SK-N-SH (cell line): ENCODE data around the gene LRRC36. TPM values are rescaled to one million over a fixed set of nuclear protein-coding genes. Genes with fewer than 3 reads are reported as not detected.

Experiments
- CTCF ChIA-PET: fragments of 300-600, 350-600 bp; formaldehyde crosslinking; extraction: SDS; loops from one replicate; lab custom pipeline; 2021; lab: Yijun Ruan, JAX
- POLR2A ChIA-PET: fragments of 350-600 bp; sonication (Branson Sonifier 250); formaldehyde crosslinking; extraction: SDS; loops from one replicate; lab custom pipeline; 2020; ENCODE audit warnings: antibody characterized with exemption, inconsistent platforms; lab: Yijun Ruan, JAX
- DNase-seq: peaks from one replicate; pipeline ENCODE4 v3.0.0; 2012
- H2AFZ ChIP-seq: fragments of 200-600 bp; sonication (generic); 2 replicates; pipeline ENCODE4 v1.8.1; 2016; ENCODE audit warnings: antibody characterized with exemption, mild to moderate bottlenecking, low read depth
- H3F3A ChIP-seq: fragments of 200-600 bp; sonication (generic); replicated peaks from 2 replicates; pipeline ENCODE3; 2016; ENCODE audit warnings: antibody characterized with exemption, mild to moderate bottlenecking; ENCODE audit not compliant: insufficient read depth
- H3K27ac ChIP-seq, 2 experiments: fragments of 200-500 bp in 1 of 2; fragments of 200-600 bp in 1 of 2; sonication (Bioruptor generic) in 1 of 2; sonication (generic), shearing (Covaris generic) in 1 of 2; 2 replicates each; pipeline versions ENCODE4 v1.5.1 to v1.6.1; 2014 to 2016; ENCODE audit warnings: low read depth in 2 of 2, inconsistent platforms in 1 of 2, low read length in 1 of 2, mild to moderate bottlenecking in 1 of 2, mixed read lengths in 1 of 2
- H3K27me3 ChIP-seq: fragments of 200-600 bp; sonication (generic), shearing (Covaris generic); 2 replicates; pipeline ENCODE4 v1.6.1; 2016; ENCODE audit warnings: mixed run types; ENCODE audit not compliant: insufficient read depth
- H3K36me3 ChIP-seq, 2 experiments: fragments of 200-500 bp in 1 of 2; fragments of 200-600 bp in 1 of 2; sonication (Bioruptor generic) in 1 of 2; sonication (generic) in 1 of 2; replicated peaks in 1 of 2; 2 replicates each; pipeline versions ENCODE3 to v1.5.1; 2014 to 2016; ENCODE audit warnings: low read length in 1 of 2, mild to moderate bottlenecking in 1 of 2; ENCODE audit not compliant: insufficient read depth in 2 of 2, control insufficient read depth in 1 of 2
- H3K4me1 ChIP-seq, 2 experiments: fragments of 200-500 bp in 1 of 2; fragments of 200-600 bp in 1 of 2; sonication (Bioruptor generic) in 1 of 2; sonication (generic), shearing (Covaris generic) in 1 of 2; 2 replicates each; pipeline versions ENCODE4 v1.5.1 to v1.6.1; 2014 to 2016; ENCODE audit warnings: low read depth in 1 of 2, low read length in 1 of 2, mixed run types in 1 of 2; ENCODE audit not compliant: insufficient read depth in 2 of 2, control insufficient read depth in 1 of 2
- H3K4me2 ChIP-seq: fragments of 200-600 bp; sonication (generic), shearing (Covaris generic); 2 replicates; pipeline ENCODE4 v1.6.1; 2017; ENCODE audit warnings: mixed run types
- H3K4me3 ChIP-seq, 2 experiments: fragments of 200-500 bp in 1 of 2; fragments of 200-600 bp in 1 of 2; sonication (Bioruptor generic) in 1 of 2; sonication (generic), shearing (Covaris generic) in 1 of 2; 2 replicates each; pipeline versions ENCODE4 v1.5.1 to v1.8.1; 2014 to 2016; ENCODE audit warnings: low read depth in 2 of 2, inconsistent platforms in 1 of 2, low read length in 1 of 2, mild to moderate bottlenecking in 1 of 2, mixed read lengths in 1 of 2, moderate library complexity in 1 of 2
- H3K79me2 ChIP-seq: fragments of 200-600 bp; sonication (generic); 2 replicates; pipeline ENCODE4 v1.8.1; 2017; ENCODE audit warnings: mild to moderate bottlenecking; ENCODE audit not compliant: insufficient read depth
- H3K9ac ChIP-seq: fragments of 200-600 bp; sonication (generic); 2 replicates; pipeline ENCODE4 v1.6.1; 2017; ENCODE audit warnings: mixed run types
- H3K9me2 ChIP-seq: fragments of 200-600 bp; sonication (generic); 2 replicates; pipeline ENCODE4 v1.6.1; 2017; ENCODE audit warnings: mixed run types
- H3K9me3 ChIP-seq: fragments of 200-600 bp; sonication (generic); 2 replicates; pipeline ENCODE4 v1.6.1; 2017; ENCODE audit warnings: mixed run types, mild to moderate bottlenecking, moderate library complexity
- H4K20me1 ChIP-seq: fragments of 200-600 bp; sonication (generic); 2 replicates; pipeline ENCODE4 v1.6.1; 2017; ENCODE audit warnings: mild to moderate bottlenecking, mixed run types; ENCODE audit not compliant: insufficient read depth
- FOSL2 ChIP-seq: IDR thresholded peaks from 2 replicates; pipeline ENCODE4 v1.4.0; 2012; ENCODE audit warnings: low read depth, mild to moderate bottlenecking, moderate library complexity, borderline replicate concordance
- POLR2AphosphoS5 ChIP-seq: IDR thresholded peaks from 2 replicates; pipeline ENCODE4 v1.6.1; 2012; ENCODE audit warnings: low read depth, low read length
- RAD21 ChIP-seq: IDR thresholded peaks from 2 replicates; pipeline ENCODE4 v1.6.1; 2012; ENCODE audit warnings: mild to moderate bottlenecking, low read length
- REST ChIP-seq: IDR thresholded peaks from 2 replicates; pipeline ENCODE4 v1.6.1; 2012; ENCODE audit warnings: mild to moderate bottlenecking, low read depth, low read length, moderate library complexity
- USF2 ChIP-seq: fragments of 150-350 bp; IDR thresholded peaks from 2 replicates; pipeline ENCODE4 v1.6.1; 2017; ENCODE audit warnings: antibody characterized with exemption, low read length, low read depth, borderline replicate concordance
- YY1 ChIP-seq: IDR thresholded peaks from 2 replicates; pipeline ENCODE4 v1.4.0; 2012; ENCODE audit warnings: low read depth, mild to moderate bottlenecking
- ZBTB33 ChIP-seq: IDR thresholded peaks from 2 replicates; pipeline ENCODE4 v1.4.0; 2012; ENCODE audit warnings: low read depth, borderline replicate concordance
- WGBS: methylation state at CpG from one replicate; pipeline ENCODE4 v1.1.6; 2017; ENCODE audit warnings: low lambda C conversion rate; 5-methylcytosine and 5-hydroxymethylcytosine counted together
- polyA plus RNA-seq, 3 experiments: library from polyadenylated mRNA; depleted of rRNA; stranded (reverse); fragments of >200 nt; gene quantifications; 2 replicates each; pipeline ENCODE4 v1.2.3, GENCODE V29; 2012

LRRC36 gene
- polyA plus RNA-seq, 1 of the 3 experiments (the other 2 are of a cell fraction) = 0.92 TPM

- CTCF ChIA-PET = interaction anchor here (1.1 kb wide), 2 partner anchors 31 to 70 kb away, joined by 3 read pairs; no protein-coding TSS in a partner anchor
- Histone ChIP-seq H3K9me2 (no peaks in the 10 kb centered on the region), H3K4me3 (no peak overlapping the region), H3K27me3 (no peaks in the 10 kb centered on the region), H3K79me2 (no peaks in the 10 kb centered on the region), H4K20me1 (no peaks in the 10 kb centered on the region)
- peak; percentile 87 for DNase-seq
- TF ChIP-seq FOSL2 (no peak), YY1 (no peak), USF2 (no peak), REST (no peak)
- TF ChIP-seq, all 33 proteins: peak for 0
- Histone ChIP-seq H3K4me2 (peak overlapping the region; percentile 50), H3K9ac (peak overlapping the region; percentile 28; the same call in 1 of the 2 replicates), H3K36me3 (no peaks in the 10 kb centered on the region), H3K27ac (peak overlapping the region in 1 of 2 experiments; percentile 51; a peak in 3 of 4 replicates), H2AFZ (no peak overlapping the region), H3F3A (peaks cover 5% of the 10 kb centered on the region), H3K4me1 (peaks cover 10 to 64% of the 10 kb centered on the region in 2 experiments; a peak in 2 of 4 replicates), H3K9me3 (no peaks in the 10 kb centered on the region)
- POLR2A ChIA-PET = interaction anchor here (0.6 to 1.1 kb wide), 2 partner anchors 9 to 400 kb away, joined by 3 to 6 read pairs; no protein-coding TSS in a partner anchor
- 51% methylated on average over 14 of the region's 31 CpGs for WGBS
Observed at GRCh38 chr16:67396159-67397035, 69.8 kb downstream of the LRRC36 start.

DNA sequence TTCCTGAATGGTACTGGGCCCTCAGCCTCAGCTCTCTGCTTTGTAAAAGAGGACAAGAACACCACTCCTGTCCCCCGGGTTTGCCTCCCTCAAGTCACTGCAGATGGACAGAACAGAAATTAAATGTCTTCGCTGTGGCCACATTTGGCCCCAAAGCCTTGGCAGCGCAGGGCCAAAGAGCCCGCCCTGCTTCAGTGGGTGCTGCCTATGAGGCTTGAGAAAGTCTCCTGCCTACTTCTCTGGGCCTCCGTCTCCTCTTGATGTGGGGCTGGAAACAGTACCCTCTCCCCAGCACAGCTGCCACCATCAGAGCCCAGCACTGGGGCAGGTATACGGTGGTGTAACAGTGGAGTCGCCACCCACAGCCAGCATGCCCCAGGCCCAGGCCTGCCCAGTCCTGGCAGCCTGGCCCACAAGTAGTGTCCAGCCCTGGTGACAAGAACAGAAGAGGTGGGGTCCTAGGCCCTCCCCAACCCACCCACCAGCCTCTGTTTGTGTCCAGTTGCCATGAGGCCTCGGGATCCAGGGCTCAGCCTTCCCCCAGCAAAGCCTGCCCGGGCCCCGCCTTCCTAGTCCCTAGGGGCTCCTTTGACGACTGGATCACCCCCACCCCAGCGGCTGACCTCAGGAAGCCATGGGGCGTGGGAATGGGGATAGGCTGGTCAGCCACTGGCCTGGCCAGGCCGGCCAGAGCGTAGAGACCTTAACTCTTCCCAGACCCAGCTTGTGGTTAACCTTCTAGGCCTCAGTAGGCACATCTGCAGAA is 70.6 kb downstream of the LRRC36 start:
- no peaks in the 10 kb centered on the region for H3K36me3 ChIP-seq
- H3K9ac ChIP-seq = no peak overlapping the region
- H3K27me3 ChIP-seq = no peaks in the 10 kb centered on the region
- no peaks in the 10 kb centered on the region for H3K9me2 ChIP-seq
- no peak overlapping the region for H3K4me2 ChIP-seq
- H2AFZ ChIP-seq = no peak overlapping the region
- 97% methylated on average over 9 of the region's 15 CpGs for WGBS
- H3K4me3 ChIP-seq = no peak overlapping the region
- peaks cover 5% of the 10 kb centered on the region for H3F3A ChIP-seq
- no peaks in the 10 kb centered on the region for H3K79me2 ChIP-seq
- peaks cover 10 to 56% of the 10 kb centered on the region in 2 experiments; a peak in 2 of 4 replicates for H3K4me1 ChIP-seq
- TF ChIP-seq RAD21 (no peak), REST (no peak), ZBTB33 (no peak), POLR2AphosphoS5 (no peak)
- POLR2A ChIA-PET = interaction anchor here (1.1 kb wide), 1 partner anchor 8 kb away, joined by 6 read pairs; no protein-coding TSS in a partner anchor
- H3K9me3 ChIP-seq = no peaks in the 10 kb centered on the region
- CTCF ChIA-PET = interaction anchor here (1.1 kb wide), 2 partner anchors 30 to 69 kb away, joined by 3 read pairs; no protein-coding TSS in a partner anchor
- DNase-seq = no peak
- H4K20me1 ChIP-seq = no peaks in the 10 kb centered on the region
- peak overlapping the region in 1 of 2 experiments; percentile 45; a peak in 3 of 4 replicates for H3K27ac ChIP-seq
